22Rv1 (cell line): ENCODE results near the gene TAX1BP1.

ENCODE experiments used
- H3K27ac ChIP-seq: fragments of 450-650 bp; 2 replicates; pipeline ENCODE4 v1.5.1; 2017
- CTCF ChIP-seq: fragments of 450-650 bp; IDR thresholded peaks from 2 replicates; pipeline ENCODE4 v1.5.1; 2017; ENCODE audit warnings: mild to moderate bottlenecking
- ZFX ChIP-seq: fragments of 450-650 bp; IDR thresholded peaks from 2 replicates; pipeline ENCODE4 v1.6.1; 2017; ENCODE audit warnings: antibody characterized with exemption, borderline replicate concordance

Gene TAX1BP1

DNA sequence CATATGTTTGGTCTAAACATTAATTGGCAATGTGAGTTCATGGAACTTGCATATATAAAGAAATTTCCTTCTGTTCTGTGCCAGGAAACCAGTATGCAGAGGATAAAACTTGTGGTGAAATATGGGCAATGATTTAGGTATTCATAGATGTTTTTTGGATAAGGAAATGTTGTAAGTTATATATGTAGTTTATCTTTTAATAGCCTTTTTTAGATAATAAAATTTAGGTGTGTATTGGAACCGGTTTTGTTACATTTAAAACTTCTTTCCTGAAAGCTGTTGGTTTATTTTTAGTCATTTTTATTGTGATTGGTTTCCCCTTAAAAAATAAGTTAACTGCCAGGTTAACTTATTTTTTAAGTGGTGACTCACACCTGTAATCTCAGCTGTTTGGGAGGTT lies 22.1 kb downstream of the TAX1BP1 start:
- H3K27ac ChIP-seq: no peak overlapping the region
- TF ChIP-seq CTCF: no peak
- TF ChIP-seq ZFX: no peak

- TF ChIP-seq CTCF (no peak), ZFX (no peak)
- peak overlapping the region; percentile 5; the same call in 1 of the 2 replicates for H3K27ac ChIP-seq
These were observed 24.1 kb downstream of the TAX1BP1 start for GRCh38 chr7:27763983-27764508.

DNA sequence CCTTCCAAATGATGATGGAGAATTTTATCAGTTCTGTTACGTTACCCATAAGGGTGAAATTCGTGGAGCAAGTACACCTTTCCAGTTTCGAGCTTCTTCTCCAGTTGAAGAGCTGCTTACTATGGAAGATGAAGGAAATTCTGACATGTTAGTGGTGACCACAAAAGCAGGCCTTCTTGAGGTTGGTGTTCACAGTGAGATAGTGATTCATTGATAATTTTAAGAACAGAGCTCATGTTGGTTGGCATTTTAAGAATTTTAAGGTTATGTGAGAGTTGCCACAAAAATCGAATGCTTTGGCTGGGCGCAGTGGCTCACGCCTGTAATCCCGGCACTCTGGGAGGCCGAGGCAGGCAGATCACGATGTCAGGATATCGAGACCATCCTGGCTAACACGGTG lies 25.9 kb downstream of the TAX1BP1 start:
- TF ChIP-seq CTCF (no peak), ZFX (no peak)
- no peak overlapping the region for H3K27ac ChIP-seq

- no peak overlapping the region for H3K27ac ChIP-seq
- no peak for TF ChIP-seq ZFX
- TF ChIP-seq CTCF: no peak
These were observed 27.4 kb downstream of the TAX1BP1 start for GRCh38 chr7:27767374-27767773.

GRCh38 chr7:27771111-27771510 lies 31.1 kb downstream of the TAX1BP1 start:
- no peak overlapping the region for H3K27ac ChIP-seq
- TF ChIP-seq ZFX: no peak
- no peak for TF ChIP-seq CTCF

DNA sequence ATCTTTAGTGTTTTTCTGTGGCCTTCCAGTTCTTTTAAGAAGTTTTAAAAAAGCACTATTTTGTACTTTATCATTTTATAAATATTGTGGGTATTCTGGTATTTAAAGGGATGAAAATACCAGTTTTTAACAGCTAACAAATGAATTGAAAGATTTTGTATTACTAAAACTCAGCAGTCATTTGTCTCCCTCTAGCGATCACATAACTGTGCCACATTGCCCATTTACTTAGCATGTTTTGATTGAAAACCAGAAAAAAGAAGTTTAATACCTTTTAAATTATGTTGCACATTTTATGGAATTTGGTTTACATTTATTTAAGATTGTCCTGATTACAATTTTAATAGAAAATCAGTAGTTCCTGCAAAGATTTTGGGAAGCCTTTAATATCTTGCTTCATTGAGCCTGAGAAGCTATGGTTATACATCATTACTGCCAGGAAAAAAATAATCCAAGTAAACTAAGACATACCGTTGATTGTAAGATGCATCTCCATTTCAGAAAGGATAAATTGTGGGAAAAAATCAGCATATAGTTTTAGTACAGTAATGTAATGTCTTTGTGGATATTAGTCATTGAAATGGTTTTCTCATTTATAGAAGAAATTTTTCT lies 34.9 kb downstream of the TAX1BP1 start:
- TF ChIP-seq ZFX (no peak), CTCF (peak; percentile 95)
- no peak overlapping the region for H3K27ac ChIP-seq

- no peak for TF ChIP-seq ZFX
- no peak for TF ChIP-seq CTCF
- no peak overlapping the region for H3K27ac ChIP-seq
These were observed 35.8 kb downstream of the TAX1BP1 start for GRCh38 chr7:27775782-27776181.
